H1 (cell line): ENCODE measurements around the gene FIP1L1. TPM values are rescaled to one million over a fixed set of nuclear protein-coding genes. Genes with fewer than 3 reads are reported as not detected.

Experiments used
- GTF2F1 ChIP-seq: IDR thresholded peaks from 2 replicates; pipeline ENCODE4 v1.6.1; 2012; ENCODE audit warnings: low read depth, low read length, improper control_type of control experiment, borderline replicate concordance
- TCF12 ChIP-seq: IDR thresholded peaks from 2 replicates; pipeline ENCODE4 v1.6.1; 2011; ENCODE audit warnings: low read depth, mild to moderate bottlenecking, low read length
- YY1 ChIP-seq: IDR thresholded peaks from 2 replicates; pipeline ENCODE4 v1.6.1; 2011; ENCODE audit warnings: low read depth, mild to moderate bottlenecking, low read length
- polyA plus RNA-seq, 7 experiments: library from polyadenylated mRNA; depleted of rRNA in 3 of 7; stranded (reverse) in 5 of 7; unstranded in 2 of 7; fragments of >200 nt in 5 of 7; fragments of 200-250 nt in 2 of 7; gene quantifications; 1 replicate in 5 of 7; 2 replicates in 1 of 7; 4 replicates in 1 of 7; pipeline versions ENCODE4 v1.2.1 to v1.2.3, GENCODE V29; 2011 to 2013; ENCODE audit warnings: missing spikeins in 2 of 7, mixed read lengths in 2 of 7
- total RNA-seq: library from RNA; stranded (reverse); fragmentation: NEBNext Ultra II Directional; extraction: Animal tissue kit (Norgen Biotek cat#: 25700); gene quantifications from 2 replicates; pipeline ENCODE4 v1.2.1, GENCODE V29; 2021

FIP1L1 gene
- total and polyA plus RNA-seq, 2 of the 8 experiments (the other 6 are each of a cell fraction or from before 2014, with no cell fraction given) = 19.5 to 53.7 TPM

DNA sequence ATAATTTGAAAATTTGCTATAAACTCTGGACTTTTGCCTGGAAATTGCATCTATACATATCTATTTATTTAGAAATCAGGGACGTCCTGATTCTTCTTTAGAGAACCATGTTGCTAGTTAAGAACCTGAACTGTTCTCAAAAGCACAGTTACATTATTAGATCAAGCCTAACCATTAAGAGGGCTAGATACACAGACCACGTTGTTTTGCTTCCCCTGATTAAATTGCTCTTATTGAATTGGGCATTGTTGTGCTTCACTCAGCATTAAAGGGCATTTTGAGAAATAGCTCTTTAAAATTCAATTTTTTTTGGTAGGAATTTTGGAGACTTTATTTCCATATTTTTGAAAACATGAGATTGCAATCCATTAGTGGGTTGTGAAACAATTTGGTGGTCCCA, 44.4 kb downstream of the FIP1L1 start (continued):
- TF ChIP-seq GTF2F1 (no peak), YY1 (no peak), TCF12 (no peak)
